ENCODE measurements around the gene LRRC23. TPM values are rescaled to one million over a fixed set of nuclear protein-coding genes. Genes with fewer than 3 reads are reported as not detected.

The LRRC23 gene
- total and polyA plus RNA-seq, 2 donors (not counting 1 experiment from before 2014, with no cell fraction given), result 5.3 to 14.4 TPM

GRCh38 chr12:6960593-6961277, 56.1 kb downstream of the LRRC23 start:
- Histone ChIP-seq H3K9ac (ENCODE audit: low read length) (peak overlapping the region; percentile 41), H3K4me3 (ENCODE audit: control extremely low read depth in 1 of 5, extremely low read depth in 1 of 5, insufficient read depth in 1 of 5, low read depth in 2 of 5, low read length in 4 of 5) (peak overlapping the region in 3 of 5 experiments; percentile 2 to 54 (median 7)), H2AFZ (ENCODE audit: insufficient read depth, low read depth, low read length, poor library complexity, severe bottlenecking) (no peak overlapping the region), H3K27me3 (replicated peaks in 1 of 4; ENCODE audit: control extremely low read depth in 1 of 4, control insufficient read depth in 3 of 4, insufficient read depth in 4 of 4, low read length in 3 of 4) (no peaks in the 10 kb centered on the region), H3K36me3 (replicated peaks in 1 of 2; ENCODE audit: control extremely low read depth in 1 of 2, control insufficient read depth in 1 of 2, extremely low read depth in 1 of 2, insufficient read depth in 2 of 2, low read length in 1 of 2) (peaks cover 0 to 69% of the 10 kb centered on the region in 2 experiments), H3K79me2 (ENCODE audit: control insufficient read depth, insufficient read depth, low read length) (peaks cover 47% of the 10 kb centered on the region), H3K4me1 (ENCODE audit: control insufficient read depth in 2 of 2, insufficient read depth in 2 of 2, low read length in 2 of 2) (peaks cover 88 to 96% of the 10 kb centered on the region in 2 donors), H3K4me2 (replicated peaks; ENCODE audit: low read depth, low read length, poor library complexity, severe bottlenecking) (peak overlapping the region; percentile 92), H3K27ac (ENCODE audit: low read length in 2 of 2) (peak overlapping the region; percentile 95 to 99), H3K9me3 (ENCODE audit: control extremely low read depth in 1 of 3, control insufficient read depth in 2 of 3, insufficient read depth in 1 of 3, low read length in 2 of 3) (no peaks in the 10 kb centered on the region), H4K20me1 (ENCODE audit: control insufficient read depth, insufficient read depth, low read length, poor library complexity, severe bottlenecking) (peaks cover 17% of the 10 kb centered on the region)
- H3K27me3 Mint-ChIP-seq, result no peaks in the 10 kb centered on the region
- H3K4me3 Mint-ChIP-seq, result peak overlapping the region; percentile 91
- intact Hi-C loops (cut with micrococcal nuclease), result loop anchor here (1.0 to 2.0 kb wide), 2 partner anchors 16 to 92 kb away; partner anchors contain the start of gene C12orf57
- DNase-seq (peak; percentile 67), ATAC-seq (ENCODE audit: low read depth) (peak; percentile 22)
- H3K4me1 Mint-ChIP-seq, result peaks cover 91% of the 10 kb centered on the region
- no peaks in the 10 kb centered on the region for H3K9me3 Mint-ChIP-seq (ENCODE audit: insufficient read depth)
- WGBS (ENCODE audit: insufficient coverage), result 56% methylated on average over 13 of the region's 13 CpGs
- TF ChIP-seq CTCF (IDR thresholded peaks at IDR 0.05), result peak; percentile 4
- no peak for TF ChIP-seq EZH2 (IDR thresholded peaks at IDR 0.05; ENCODE audit: borderline replicate concordance, insufficient read depth, low read depth, low read length, poor library complexity, severe bottlenecking)
- ChIA-PET POLR2A (interaction anchor here (0.6 to 18.2 kb wide), 5 partner anchors 10 to 332 kb away, joined by 3 to 662 read pairs (median 3); partner anchors contain the start of genes C12orf57, EMG1, PHB2 and PTPN6), CTCF (interaction anchor here (0.6 to 13.5 kb wide), 8 partner anchors 8 to 90 kb away, joined by 3 to 944 read pairs (median 5); partner anchors contain the start of genes C12orf57, LPCAT3, PTPN6 and RNU7-1)
- peak overlapping the region; percentile 98 for H3K27ac Mint-ChIP-seq

Measured in B cell (primary cell).